ENCODE data around the gene MAD1L1. TPM values are rescaled to one million over a fixed set of nuclear protein-coding genes. Genes with fewer than 3 reads are reported as not detected.

MAD1L1 gene
- total and polyA plus RNA-seq, 3 donors from 2014 or later: 63.1 to 149 (median 94.6) TPM

DNA sequence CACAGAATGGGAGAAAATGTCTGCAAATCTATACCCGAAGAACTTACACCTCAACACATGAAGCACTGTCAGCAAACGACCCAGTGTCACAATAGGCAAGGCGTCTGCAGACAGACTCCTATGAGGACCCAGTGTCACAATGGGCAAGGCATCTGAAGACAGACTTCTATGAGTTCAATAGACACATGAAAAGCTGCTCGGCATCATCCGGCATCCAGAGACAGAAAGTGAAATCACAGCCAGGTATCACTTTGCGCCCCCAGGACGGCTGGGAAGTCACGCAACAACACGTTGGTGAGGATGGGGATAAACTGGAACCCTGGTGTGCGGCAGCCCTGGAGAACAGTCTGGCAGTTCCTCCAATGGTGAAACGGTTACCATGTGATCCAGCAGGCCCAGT is 289.4 kb downstream of the MAD1L1 start:
- no peak for DNase-seq
- intact Hi-C loops (cut with DNase I; ENCODE audit: low total_unique reads): no loop called here
- no peak overlapping the region for H3K4me3 ChIP-seq
- TF ChIP-seq POLR2A (IDR thresholded peaks at IDR 0.05): no peak
- no peak for TF ChIP-seq CTCF (IDR thresholded peaks at IDR 0.05)
- no peaks in the 10 kb centered on the region for H3K27me3 ChIP-seq
- H3K36me3 ChIP-seq (ENCODE audit: low read depth, missing control alignments): no peaks in the 10 kb centered on the region
- WGBS, 2 donors: 79% methylated on average over 11 of the region's 11 CpGs
- peaks cover 14% of the 10 kb centered on the region for H3K4me1 ChIP-seq
- no peaks in the 10 kb centered on the region for H3K9me3 ChIP-seq
- H3K27ac ChIP-seq: no peak overlapping the region

DNA sequence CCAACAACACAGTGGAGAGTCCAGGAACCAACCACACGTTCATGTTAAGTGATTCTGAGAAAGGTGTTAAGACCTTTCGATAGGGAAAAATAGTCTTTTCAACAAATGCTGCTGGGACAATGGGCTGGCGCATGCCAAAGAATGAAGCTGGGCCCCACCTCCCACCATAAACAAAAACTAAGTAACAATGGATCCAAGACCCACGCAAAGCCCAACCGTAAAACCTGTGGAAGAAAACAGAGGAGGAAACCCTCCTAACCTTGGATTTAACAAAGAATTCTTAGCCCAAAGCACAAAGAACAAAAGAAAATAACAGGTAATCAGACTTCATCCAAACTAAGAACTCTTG is 289.8 kb downstream of the MAD1L1 start:
- 62 to 73% methylated on average over 5 of the region's 5 CpGs for WGBS, 2 donors
- no peaks in the 10 kb centered on the region for H3K9me3 ChIP-seq
- peaks cover 14% of the 10 kb centered on the region for H3K4me1 ChIP-seq
- H3K4me3 ChIP-seq: no peak overlapping the region
- no peaks in the 10 kb centered on the region for H3K36me3 ChIP-seq (ENCODE audit: low read depth, missing control alignments)
- no peak for DNase-seq
- H3K27me3 ChIP-seq: no peaks in the 10 kb centered on the region
- TF ChIP-seq POLR2A (IDR thresholded peaks at IDR 0.05) (no peak), CTCF (IDR thresholded peaks at IDR 0.05) (no peak)
- no peak overlapping the region for H3K27ac ChIP-seq
- intact Hi-C loops (cut with DNase I; ENCODE audit: low total_unique reads): no loop called here

GRCh38 chr7:1942243-1942940 is 290.4 kb downstream of the MAD1L1 start:
- no peaks in the 10 kb centered on the region for H3K9me3 ChIP-seq
- H3K4me3 ChIP-seq: no peak overlapping the region
- no peak overlapping the region for H3K27ac ChIP-seq
- TF ChIP-seq POLR2A (IDR thresholded peaks at IDR 0.05): no peak
- no peak for TF ChIP-seq CTCF (IDR thresholded peaks at IDR 0.05)
- intact Hi-C loops (cut with DNase I; ENCODE audit: low total_unique reads): no loop called here
- no peaks in the 10 kb centered on the region for H3K36me3 ChIP-seq (ENCODE audit: low read depth, missing control alignments)
- DNase-seq: no peak
- 74 to 82% methylated on average over 8 to 21 of the region's 23 CpGs for WGBS, 2 donors
- H3K27me3 ChIP-seq: no peaks in the 10 kb centered on the region
- peaks cover 14% of the 10 kb centered on the region for H3K4me1 ChIP-seq

- 77 to 79% methylated on average over 23 to 30 of the region's 30 CpGs for WGBS, 2 donors
- peaks cover 14% of the 10 kb centered on the region for H3K4me1 ChIP-seq
- no peaks in the 10 kb centered on the region for H3K36me3 ChIP-seq (ENCODE audit: low read depth, missing control alignments)
- H3K4me3 ChIP-seq: no peak overlapping the region
- intact Hi-C loops (cut with DNase I; ENCODE audit: low total_unique reads): no loop called here
- no peaks in the 10 kb centered on the region for H3K9me3 ChIP-seq
- DNase-seq: no peak
- TF ChIP-seq POLR2A (IDR thresholded peaks at IDR 0.05) (no peak), CTCF (IDR thresholded peaks at IDR 0.05) (no peak)
- no peaks in the 10 kb centered on the region for H3K27me3 ChIP-seq
- H3K27ac ChIP-seq: no peak overlapping the region
These were observed 291.1 kb downstream of the MAD1L1 start for GRCh38 chr7:1941464-1942242.
